Measurements from ENCODE around the gene L1CAM.

L1CAM gene

DNA sequence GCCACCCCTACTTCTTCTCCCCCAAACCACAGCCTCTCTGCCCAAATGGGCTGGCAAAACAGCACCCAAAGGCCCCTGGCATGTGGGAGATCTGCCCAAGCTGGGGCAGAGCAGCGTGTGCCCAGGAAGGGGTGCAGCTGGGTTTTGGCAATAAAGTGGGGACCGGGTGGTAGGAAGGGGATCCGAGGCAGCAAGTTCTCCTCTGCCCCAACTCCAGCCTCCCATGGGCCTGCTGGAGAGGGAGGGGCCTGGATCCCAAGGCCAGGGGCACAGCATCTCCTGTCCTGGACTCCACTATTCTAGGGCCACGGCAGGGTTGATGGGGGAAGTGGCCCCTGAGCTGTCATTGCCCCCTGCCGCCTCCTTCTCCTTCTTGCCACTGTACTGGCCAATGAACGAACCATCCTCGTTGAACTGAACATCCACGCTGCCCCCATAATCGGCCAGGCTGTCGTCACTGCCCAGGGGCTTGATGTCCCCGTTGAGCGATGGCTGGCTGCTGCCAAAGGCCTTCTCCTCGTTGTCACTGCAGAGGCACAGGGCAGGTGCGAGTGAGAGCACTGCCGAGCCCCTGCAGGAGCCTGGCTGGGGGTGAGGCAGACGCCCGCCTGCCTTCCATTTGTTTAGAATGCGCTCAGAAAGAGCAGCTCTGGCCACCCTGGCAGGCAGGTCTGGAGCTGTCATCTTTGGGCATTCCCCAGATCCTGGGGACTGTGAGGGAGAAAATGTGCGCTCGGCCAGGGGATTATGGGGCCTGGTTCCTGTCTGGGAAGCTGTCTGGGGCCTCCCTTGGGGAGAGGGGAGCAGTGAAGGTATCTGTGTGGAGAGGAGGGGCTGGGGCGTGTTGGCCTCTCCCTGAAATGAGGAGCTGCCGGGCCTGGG is 23.4 kb downstream of the L1CAM start:
- no peak for DNase-seq

DNA sequence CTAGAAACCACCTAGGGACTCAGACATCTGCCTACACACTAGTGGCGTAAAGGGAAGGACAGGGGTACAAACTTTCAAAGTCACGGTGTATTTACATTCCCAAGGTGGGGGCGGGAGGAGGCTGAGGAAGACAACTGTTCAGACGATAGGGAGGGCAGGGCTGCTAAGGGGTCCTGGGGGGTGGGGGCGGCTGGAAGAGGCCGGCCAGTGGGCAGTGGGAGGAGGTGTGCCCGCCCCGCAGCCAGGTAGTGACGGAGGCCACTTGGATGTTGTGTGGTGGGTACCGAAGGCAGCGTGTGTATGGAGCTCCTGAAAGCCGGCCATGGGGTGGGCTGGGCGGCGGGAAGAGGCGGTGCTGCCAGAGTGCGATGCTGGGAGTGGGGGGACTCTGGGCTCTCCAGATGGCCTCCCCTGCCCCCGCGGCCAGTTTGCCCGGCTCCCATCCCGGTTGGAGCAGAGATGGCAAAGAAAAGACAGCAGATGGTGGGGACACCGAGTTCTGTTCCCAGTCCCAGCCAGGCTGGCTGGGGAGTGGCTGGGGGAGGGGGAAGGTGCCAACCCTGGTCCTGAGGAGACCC is 24.2 kb downstream of the L1CAM start:
- DNase-seq: no peak

DNA sequence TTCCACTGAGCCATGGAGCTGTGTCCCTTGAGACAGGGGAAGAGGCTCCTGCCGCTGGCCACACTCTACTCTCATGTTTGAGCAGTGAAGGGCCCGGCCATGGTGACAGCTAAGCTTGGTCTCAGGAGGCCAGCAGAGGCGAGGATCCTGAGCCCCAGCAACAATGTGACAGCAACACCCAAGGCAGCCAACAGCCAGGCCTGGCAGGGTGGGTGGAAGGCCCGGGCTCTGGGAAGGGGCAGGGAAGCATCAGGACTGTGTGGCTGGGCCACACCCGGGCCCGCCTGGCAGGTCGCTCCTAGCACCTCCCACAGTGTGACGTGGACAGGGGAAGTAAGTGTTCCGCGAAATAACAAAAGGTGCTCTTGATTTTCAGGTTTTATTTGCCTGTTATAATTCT is 24.8 kb downstream of the L1CAM start:
- DNase-seq: no peak

DNA sequence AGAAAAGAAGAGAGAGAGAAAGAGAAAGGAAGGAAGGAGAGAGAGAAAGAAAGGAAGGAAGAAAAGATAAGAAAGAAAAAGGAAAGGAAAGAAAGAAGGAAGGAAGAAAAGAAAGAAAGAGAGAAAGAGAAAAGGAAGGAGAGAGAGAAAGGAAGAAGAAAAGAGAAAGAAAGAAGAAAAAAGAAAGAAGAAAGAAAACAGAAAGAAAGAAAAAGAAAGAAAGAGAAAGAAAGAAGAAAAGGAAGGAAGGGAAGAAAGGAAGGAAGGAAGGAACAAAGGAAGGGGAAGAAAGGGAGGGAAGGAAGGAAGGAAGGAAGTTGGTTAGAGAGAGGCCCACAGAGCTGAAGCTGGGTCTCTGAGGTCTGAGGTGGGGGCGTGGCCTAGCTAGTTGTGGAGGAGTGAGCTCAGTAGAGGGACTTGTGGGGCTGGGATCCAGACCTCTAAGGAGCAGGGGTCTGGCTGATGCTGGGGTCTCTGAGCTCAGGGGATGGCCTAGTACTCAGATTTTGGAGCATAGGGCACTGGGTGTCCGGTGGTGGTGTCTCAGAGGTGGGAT is 28.5 kb downstream of the L1CAM start:
- no peak for DNase-seq

DNA sequence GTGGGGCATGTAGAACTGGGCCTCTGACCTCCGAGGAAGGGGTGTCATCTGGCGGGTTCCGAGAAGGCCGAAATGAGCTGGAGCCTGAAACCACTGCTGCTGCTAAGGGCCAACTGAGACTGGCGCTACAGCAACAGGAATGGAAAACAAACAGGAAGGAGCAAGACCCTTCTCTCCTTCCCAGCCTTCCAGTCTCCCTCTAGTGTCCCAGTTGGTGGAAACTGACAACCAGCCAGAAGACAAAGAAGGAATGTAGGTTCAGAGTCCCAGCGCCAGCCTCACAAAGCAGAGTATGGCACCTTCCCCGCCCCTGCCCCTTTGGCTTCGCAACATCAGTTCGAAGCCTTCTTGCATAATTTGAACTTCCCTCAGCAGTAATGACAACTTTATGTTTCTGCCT is 31.3 kb downstream of the L1CAM start:
- no peak for DNase-seq

DNA sequence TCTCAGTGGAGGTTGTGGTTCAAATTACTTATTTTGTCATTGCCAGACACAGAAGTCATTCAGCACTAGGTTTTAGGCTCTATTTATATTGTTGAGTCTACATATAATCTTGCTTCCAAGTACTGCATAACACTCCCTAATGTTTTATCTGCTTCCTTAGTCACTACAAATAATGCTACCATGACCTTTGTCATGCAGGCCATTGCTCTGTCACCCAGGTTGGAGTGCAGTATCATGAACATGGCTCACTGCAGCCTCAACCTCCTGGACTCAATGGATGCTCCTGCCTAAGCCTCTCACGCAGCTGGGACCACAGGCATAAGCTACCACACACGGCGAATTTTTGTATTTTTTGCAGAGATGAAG is 32.1 kb downstream of the L1CAM start:
- DNase-seq: no peak

DNA sequence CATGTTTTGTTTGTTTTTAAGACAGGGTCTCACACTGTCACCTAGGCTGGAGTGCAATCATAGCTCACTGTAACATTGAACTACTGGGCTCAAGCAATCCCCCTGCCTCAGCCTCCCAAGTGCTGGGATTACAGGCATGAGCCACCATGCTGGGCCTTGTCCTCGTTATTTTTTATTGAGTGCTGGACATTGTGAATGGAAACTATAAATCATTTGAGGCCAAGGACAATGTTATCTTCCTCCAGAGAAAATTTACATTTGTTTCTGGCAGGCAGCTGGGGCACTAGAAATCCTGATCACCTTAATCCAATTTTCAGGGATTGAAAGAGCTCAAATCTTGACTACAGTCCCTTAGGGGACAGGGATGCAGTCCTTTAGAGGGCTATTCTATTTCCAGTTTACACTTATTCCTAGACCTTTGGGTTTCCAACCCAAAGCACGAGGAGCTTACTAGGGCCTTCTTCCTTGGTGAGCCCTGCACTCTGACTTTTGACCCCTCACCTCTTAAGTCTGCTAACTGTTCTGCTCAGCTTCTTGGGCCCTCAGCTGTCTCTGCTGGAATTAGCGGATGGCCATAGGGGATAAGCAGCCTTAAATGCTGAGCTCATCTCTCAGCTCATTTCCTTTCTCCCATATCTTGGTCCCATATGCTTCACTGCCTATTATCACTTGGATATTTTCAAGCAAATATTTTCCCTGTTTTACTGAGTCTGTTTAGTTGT is 32.6 kb downstream of the L1CAM start:
- DNase-seq: no peak

DNA sequence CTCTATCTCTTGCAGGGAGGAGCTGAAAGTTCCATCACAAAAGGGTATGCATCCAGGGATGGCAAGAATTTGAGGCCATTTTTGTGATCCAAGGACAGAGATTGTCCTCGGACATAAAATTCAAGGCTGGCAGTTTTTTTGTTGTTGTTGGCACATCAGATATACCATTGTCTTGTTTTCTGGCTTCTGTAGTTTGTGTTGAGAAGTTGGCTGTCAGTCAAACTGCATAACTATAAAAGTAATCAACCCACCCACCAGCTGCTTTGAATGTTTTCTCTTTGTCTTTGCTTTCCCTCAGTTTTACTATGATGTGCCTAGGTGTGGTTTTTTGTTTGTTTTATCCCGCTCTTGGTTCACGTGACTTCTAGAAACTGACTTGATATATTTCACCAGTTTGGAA is 34.0 kb downstream of the L1CAM start:
- DNase-seq: no peak

DNA sequence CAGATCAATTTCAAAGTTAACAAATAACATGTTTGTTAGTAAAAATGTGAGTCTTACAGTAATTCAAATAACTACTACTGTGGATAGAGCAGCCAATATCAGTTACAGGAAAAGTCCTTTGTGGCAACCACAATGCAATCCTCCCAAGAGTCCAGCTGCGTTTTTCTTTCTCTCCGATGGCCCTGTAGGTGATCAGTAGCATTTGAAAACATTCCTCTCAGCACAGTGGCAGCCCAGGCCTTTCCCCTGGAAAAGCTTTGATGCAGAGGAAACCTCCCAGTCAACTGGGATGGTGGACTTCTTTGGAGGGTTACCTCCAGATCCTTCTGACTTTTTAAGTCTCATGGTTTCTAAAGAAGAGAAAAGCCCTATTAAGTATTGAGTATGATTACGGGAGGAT is 37.6 kb downstream of the L1CAM start:
- no peak for DNase-seq

DNA sequence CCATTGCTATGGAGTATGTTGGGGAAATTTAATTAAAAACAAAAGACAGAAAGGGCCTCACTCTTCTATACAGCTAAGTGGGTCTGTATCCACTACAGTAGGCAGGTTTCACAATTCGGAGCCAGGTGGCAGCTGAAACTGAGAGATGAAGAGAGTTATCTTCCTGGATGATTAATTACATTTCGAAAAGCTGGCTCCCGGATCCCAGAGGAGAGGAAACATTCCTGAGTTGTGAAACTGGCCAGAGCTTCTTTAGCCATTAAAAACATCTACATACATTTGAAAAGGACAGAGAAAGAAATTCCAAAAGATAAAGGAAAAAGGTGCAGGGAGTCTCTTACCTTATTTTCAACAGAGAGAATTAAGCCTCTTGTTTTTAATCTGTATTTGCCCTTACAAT is 40.1 kb downstream of the L1CAM start:
- DNase-seq: no peak

DNA sequence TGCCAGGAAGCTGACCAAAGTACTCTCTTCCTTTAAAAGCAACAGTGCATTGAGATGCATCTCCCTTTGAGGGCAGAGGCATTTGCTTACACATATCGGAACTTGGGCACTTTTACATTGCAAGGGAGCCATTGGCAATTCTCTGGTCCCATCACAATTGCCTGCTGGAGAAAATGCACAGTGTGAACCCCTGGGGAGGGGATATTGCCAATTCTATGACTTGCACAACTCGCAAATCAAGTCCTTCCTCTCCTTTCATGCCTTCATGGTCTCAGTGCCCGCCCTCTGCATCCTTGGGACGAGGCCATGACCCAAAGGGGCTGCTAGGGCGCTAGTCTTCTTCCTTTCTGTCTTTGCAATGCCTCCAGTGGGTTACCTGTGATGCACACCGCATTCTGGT is 40.8 kb downstream of the L1CAM start:
- no peak for DNase-seq

DNA sequence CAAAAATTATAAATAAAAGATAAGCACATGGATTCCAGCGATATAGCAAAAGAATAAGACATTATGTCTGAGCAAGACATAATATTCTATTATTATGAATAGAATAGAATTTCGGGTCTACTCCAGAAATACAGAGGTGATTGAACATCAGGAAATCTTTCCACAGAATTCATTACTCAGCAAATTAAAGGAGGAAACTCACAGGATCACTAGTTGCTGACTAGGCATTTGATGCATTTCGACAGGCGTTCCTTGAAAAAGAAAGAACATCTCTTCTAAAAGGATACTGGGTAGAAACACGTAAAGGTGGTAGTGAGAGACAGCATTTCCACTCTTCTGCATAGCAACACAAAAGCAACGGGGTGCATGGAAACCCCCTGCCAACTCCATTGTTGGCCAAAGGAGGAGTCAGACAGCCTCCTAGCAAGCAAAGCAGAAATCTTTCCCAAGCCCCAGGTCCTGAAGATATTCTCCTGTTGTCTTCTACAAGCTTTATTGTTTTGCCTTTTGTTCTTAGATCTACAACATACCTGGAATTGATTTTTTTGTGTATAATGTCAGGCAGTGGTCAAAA is 41.4 kb downstream of the L1CAM start:
- no peak for DNase-seq

DNA sequence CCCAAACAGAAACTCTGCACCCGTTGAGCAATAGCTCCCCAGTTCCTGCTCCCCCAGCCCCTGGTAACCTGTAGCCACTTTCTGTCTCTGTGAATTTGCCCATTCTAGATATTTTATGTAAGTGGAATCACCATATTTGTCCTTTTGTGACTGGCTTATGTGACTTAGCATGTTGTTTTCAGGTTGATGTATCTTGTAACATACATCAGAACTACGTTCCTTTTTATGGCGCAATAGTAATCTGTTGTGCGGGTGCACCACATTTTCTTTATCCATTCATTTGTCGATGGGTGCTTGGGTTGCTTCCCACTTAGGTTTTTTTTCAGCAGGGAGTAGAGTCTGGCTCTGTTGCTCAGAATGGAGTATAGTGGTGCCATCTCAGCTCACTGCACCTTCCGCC is 49.1 kb downstream of the L1CAM start:
- DNase-seq: no peak

DNA sequence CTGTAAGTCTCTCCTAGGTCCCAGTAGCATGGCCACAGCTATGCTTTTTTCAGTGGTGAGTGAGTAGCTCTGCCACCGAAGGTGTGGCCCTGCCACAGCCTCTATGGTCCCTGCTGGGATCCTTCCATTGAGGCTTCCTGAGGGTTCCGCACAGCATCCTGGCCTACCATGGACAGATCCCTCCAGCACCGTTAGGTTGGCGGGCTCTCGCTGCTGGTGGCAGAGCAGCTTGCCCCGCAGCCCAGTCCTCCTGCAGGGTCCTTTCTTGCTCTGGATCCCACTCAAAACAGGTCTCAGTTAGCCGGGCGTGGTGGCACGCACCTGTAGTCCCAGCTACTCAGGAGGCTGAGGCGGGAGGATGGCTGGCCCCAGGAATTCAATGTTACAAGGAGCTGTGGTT is 53.2 kb downstream of the L1CAM start:
- DNase-seq: no peak

DNA sequence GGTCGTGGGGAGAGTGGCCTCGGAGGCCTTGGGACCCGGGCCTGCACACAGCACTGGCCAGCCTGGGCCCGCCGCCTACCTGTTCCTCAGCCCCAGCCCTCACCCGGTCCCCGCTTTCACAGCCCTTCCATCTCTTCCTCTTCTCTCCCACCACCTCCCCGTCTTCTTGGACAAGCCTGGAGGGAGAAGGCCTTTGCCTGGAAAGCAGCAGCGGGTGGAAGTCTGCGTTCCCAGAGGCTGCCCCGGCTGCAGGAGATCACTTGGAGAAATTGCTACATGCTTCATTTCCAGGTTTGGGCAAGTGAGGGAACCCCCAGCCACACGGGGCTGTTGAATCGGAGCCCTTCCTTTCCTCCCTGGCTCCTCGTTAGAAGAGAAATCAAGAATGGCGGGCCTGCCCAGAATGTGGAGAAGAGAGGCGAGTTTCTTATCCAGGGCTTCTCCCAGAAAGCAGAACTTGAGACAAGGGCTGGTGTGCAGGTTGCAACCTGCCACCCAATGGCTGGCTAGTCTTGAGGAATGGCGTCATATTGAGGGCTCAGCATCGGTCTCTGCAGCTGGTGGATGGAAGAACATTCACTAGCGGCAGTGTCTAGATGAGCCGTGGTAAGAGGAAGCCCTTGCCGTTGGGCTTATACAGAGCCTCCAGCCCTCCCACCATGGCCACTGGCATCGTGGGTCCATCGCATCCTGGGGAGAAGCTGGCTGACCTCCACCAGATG is 54.4 kb downstream of the L1CAM start:
- no peak for DNase-seq

DNA sequence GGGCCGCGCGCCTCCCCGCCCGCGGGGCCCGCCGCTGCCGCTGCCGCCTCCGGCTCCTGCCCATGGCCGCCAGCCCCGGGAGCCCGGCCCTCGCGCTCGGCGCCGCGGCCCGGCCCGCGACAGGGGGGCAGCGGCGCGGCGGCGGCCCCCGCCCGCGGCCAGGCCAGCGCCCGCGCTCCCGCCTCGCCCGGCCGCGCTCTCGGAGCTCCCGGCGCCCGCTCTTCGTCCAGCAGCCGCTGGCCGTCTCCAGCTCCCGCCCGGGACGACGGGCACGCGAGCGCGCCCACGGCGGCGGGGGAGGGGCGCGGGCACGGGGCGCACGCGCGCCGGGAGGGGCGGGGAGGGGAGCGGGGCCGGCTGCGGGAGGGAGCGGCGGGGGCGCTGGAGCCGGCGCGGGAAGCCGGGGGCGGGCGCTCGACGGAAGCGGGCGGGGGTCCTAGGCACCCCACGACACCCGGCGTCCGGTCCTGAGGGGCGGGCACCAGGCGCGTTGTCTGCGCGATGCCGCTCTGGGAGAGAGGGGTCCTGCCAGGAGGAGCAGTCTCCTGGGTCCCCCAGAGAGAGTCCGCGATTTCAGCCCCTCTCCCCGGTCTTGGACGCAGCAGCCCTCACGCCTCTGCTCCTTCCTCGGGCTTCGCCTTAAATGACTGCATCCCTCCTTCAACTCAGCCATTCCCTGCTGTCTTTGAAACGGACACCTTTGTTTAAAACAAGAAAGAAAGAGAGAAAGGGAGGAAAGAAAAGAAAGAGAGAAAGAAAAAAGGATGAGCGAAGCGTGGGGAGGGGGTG is 55.1 kb downstream of the L1CAM start:
- no peak for DNase-seq

DNA sequence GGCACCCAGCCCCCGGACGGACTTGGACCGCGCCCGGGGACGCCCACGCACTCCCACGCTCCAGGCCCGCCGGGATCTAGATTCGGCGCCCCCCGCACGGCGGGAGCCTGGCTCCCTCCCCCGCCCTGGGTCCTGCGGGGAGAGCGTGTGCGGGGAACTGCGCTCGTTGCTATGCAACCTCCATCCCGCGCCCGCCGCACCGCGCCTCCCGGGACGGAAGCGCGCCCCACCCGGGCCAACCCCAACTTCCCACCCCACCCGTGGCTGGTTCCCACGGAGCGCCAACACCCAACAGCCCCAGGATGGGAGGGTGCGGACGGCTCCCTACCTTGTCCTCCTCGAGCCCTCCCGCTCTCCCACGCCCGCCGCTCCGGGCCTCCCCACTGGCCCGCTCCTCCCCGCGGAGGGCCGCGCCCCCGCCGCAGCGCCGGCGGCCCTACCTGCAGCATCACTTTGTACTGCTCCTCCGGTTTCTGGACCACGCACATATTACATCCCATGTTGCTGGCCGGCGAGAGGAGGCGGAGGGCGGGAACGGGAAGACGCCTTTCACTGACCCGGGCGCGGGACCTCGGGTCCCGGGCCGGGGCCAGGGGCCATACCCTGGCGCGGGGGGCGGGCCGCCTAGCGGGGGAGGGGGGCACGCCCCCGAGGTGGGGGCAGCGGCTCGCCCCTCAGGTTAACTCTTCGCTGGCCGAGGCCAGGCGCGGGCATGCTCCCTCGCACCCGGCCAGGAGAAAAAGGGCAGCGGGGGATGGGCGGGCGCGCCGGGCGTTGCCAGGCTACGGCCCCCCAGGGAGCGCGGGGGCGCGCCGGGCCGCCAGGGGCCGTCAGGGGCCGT is 56.0 kb downstream of the L1CAM start, which contains the start of gene PDZD4:
TSS of gene PDZD4 (minus strand) at position 746 of the 841 bp plus-strand sequence. CDS start at position 500, 246 bp downstream.
- DNase-seq: no peak

DNA sequence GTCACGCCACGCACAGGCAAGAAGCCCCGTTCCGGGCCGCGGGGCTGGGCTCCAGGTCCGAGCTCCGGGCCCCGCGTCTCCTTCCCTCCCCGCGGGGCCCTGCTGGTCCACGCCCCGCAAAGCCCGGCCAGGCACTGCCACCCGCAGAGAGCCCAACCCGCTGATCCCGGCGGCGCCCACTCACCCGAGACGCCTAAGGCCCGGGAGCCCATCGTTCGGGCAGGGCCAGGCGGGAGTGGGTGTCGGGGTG is 56.5 kb downstream of the L1CAM start:
- DNase-seq: no peak

DNA sequence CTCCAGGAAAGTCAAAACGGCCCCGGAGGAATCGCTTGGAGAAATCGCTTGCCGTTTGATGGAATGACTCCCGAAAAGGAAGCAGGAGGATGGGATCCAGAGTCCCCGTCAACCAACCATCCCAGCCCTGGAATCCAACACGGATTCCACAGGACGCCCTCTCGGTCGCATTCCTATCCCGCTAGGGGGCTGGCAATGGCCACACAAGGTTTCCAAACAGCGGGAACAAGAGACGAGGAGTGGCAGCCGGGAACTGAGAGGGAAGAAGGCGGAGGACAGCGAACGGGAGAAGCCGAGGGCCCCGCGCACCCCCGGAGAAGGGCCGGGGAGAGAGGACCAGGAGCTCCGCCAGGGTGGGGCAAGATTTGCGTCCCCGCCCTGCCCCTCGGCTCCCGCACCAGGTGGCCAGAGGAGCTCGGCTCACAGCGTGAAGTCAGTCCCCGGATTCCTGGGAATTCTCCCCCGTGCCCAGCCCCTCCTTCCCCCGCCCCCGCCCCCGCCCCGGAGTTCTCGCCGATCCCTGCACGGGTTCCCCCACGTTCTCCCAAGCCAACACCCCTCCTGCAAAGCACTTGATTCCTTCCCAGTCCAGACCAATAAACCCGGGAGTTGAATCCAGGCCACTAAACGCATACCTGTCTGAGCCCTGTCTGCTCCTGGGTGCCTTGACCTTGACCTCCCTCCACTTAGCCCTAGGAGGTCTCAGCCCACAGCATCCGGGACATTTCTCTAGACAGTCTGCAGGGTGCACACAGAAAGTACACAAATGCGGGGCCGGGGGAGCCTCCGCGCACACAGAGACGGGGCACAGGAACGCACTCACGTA is 57.0 kb downstream of the L1CAM start:
- no peak for DNase-seq

DNA sequence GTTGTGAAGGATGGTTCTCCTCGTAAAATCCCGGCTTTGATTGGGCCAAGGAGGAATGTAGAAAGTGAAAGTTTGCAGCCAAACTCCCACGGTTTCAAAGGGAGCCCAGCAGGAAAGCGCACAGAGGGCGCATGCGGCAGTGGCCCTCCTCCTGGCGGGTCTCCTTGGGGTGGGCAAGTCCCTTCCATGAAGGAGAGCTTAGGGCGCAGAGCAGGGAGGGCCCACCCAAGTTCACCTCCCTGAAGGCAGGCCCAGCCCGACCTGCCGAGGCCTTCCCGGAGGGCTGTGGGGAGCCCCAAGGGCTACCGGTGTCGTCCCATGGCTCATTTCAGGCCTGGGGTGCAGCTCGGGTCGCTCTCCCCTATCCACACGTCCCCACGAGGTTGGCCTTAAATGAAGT is 57.7 kb downstream of the L1CAM start:
- DNase-seq: no peak

All from NCI-H1092 (cell line).